BJ (cell line): ENCODE results near the gene SCFD2. TPM values are rescaled to one million over a fixed set of nuclear protein-coding genes. Genes with fewer than 3 reads are reported as not detected.

Source experiments
- CTCF ChIA-PET: fragments of 350-600 bp; formaldehyde crosslinking; extraction: SDS; loops from one replicate; lab custom pipeline; 2021; ENCODE audit warnings: antibody characterized with exemption, inconsistent platforms; lab: Yijun Ruan, JAX
- POLR2A ChIA-PET: fragments of 300-600 bp; sonication (Branson Sonifier 250); formaldehyde crosslinking; extraction: SDS; loops from one replicate; lab custom pipeline; 2021; ENCODE audit warnings: antibody characterized with exemption; lab: Charles Lee
- DNase-seq: peaks from one replicate; pipeline ENCODE4 v3.0.0-alpha.2; 2011; ENCODE audit warnings: low read depth
- H3K27me3 ChIP-seq: 2 replicates; pipeline ENCODE4 v1.6.0; 2011; ENCODE audit warnings: low read length; ENCODE audit not compliant: control insufficient read depth, insufficient read depth
- H3K36me3 ChIP-seq: 2 replicates; pipeline ENCODE4 v1.5.1; 2011; ENCODE audit warnings: low read length; ENCODE audit not compliant: control insufficient read depth, insufficient read depth
- H3K4me3 ChIP-seq: 2 replicates; pipeline ENCODE4 v1.5.1; 2011; ENCODE audit warnings: low read depth, mild to moderate bottlenecking, control low read depth, low read length
- CTCF ChIP-seq: IDR thresholded peaks from 2 replicates; pipeline ENCODE4 v1.5.1; 2011; ENCODE audit warnings: low read depth, mild to moderate bottlenecking, control low read depth, inconsistent platforms, low read length, moderate library complexity; ENCODE audit not compliant: insufficient read depth
- polyA plus RNA-seq: library from polyadenylated mRNA; depleted of rRNA; stranded (reverse); fragments of >200 nt; gene quantifications from 2 replicates; pipeline ENCODE4 v1.2.3, GENCODE V29; 2011

Gene SCFD2
- polyA plus RNA-seq, 1 experiment: 17.4 TPM

- ChIA-PET POLR2A (interaction anchor here (0.7 kb wide), 1 partner anchor 972 kb away, joined by 8 read pairs; no protein-coding TSS in a partner anchor), CTCF (interaction anchor here (1.0 to 2.8 kb wide), 2 partner anchors 10 to 28 kb away, joined by 3 to 16 read pairs; no protein-coding TSS in a partner anchor)
- Histone ChIP-seq H3K36me3 (no peaks in the 10 kb centered on the region), H3K4me3 (no peak overlapping the region), H3K27me3 (no peaks in the 10 kb centered on the region)
- TF ChIP-seq CTCF: no peak
- no peak for DNase-seq
Observed at GRCh38 chr4:53043891-53044650, 321.8 kb downstream of the SCFD2 start.

GRCh38 chr4:53043055-53043454 lies 322.8 kb downstream of the SCFD2 start:
- DNase-seq: no peak
- no peak for TF ChIP-seq CTCF
- H3K27me3 ChIP-seq: no peaks in the 10 kb centered on the region
- ChIA-PET POLR2A (no interaction called here), CTCF (interaction anchor here (1.0 kb wide), 1 partner anchor 27 kb away, joined by 3 read pairs; no protein-coding TSS in a partner anchor)
- no peaks in the 10 kb centered on the region for H3K36me3 ChIP-seq
- no peak overlapping the region for H3K4me3 ChIP-seq

GRCh38 chr4:53040851-53041250 lies 325.0 kb downstream of the SCFD2 start:
- TF ChIP-seq CTCF: no peak
- ChIA-PET CTCF (no interaction called here), POLR2A (no interaction called here)
- H3K4me3 ChIP-seq: no peak overlapping the region
- no peaks in the 10 kb centered on the region for H3K36me3 ChIP-seq
- H3K27me3 ChIP-seq: no peaks in the 10 kb centered on the region
- DNase-seq: no peak

GRCh38 chr4:53040459-53040815 lies 325.4 kb downstream of the SCFD2 start:
- TF ChIP-seq CTCF: no peak
- no peaks in the 10 kb centered on the region for H3K36me3 ChIP-seq
- ChIA-PET CTCF (no interaction called here), POLR2A (no interaction called here)
- DNase-seq: no peak
- no peak overlapping the region for H3K4me3 ChIP-seq
- H3K27me3 ChIP-seq: no peaks in the 10 kb centered on the region

- no peaks in the 10 kb centered on the region for H3K27me3 ChIP-seq
- CTCF ChIA-PET: no interaction called here
- H3K36me3 ChIP-seq: no peaks in the 10 kb centered on the region
- DNase-seq: no peak
- TF ChIP-seq CTCF: no peak
- POLR2A ChIA-PET: no interaction called here
- H3K4me3 ChIP-seq: no peak overlapping the region
Observed at GRCh38 chr4:53039741-53040458, 326.0 kb downstream of the SCFD2 start.
